Measurements from ENCODE around the gene TMEM128. TPM values are rescaled to one million over a fixed set of nuclear protein-coding genes. Genes with fewer than 3 reads are reported as not detected.

TMEM128 gene
- polyA plus RNA-seq, 1 donor (not counting 4 experiments of a cell fraction or from before 2014, with no cell fraction given): 32.7 TPM

GRCh38 chr4:4256799-4257198 lies 8.8 kb upstream of the TMEM128 start:
- no peak for DNase-seq (ENCODE audit: low read depth, low spot score)
- TF ChIP-seq, protein P1, sequence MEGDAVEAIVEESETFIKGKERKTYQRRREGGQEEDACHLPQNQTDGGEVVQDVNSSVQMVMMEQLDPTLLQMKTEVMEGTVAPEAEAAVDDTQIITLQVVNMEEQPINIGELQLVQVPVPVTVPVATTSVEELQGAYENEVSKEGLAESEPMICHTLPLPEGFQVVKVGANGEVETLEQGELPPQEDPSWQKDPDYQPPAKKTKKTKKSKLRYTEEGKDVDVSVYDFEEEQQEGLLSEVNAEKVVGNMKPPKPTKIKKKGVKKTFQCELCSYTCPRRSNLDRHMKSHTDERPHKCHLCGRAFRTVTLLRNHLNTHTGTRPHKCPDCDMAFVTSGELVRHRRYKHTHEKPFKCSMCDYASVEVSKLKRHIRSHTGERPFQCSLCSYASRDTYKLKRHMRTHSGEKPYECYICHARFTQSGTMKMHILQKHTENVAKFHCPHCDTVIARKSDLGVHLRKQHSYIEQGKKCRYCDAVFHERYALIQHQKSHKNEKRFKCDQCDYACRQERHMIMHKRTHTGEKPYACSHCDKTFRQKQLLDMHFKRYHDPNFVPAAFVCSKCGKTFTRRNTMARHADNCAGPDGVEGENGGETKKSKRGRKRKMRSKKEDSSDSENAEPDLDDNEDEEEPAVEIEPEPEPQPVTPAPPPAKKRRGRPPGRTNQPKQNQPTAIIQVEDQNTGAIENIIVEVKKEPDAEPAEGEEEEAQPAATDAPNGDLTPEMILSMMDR (optimal IDR thresholded peaks at IDR 0.05 in 1 of 3, IDR thresholded peaks at IDR 0.05 in 1 of 3, conservative IDR thresholded peaks at IDR 0.05 in 1 of 3; ENCODE audit: extremely low read depth in 1 of 3, insufficient read depth in 2 of 3, low read length in 3 of 3): no peak
- no peak for TF ChIP-seq EZH2 (IDR thresholded peaks at IDR 0.05; ENCODE audit: low read length)
- no peaks in the 10 kb centered on the region for H3K36me3 ChIP-seq (ENCODE audit: control insufficient read depth in 2 of 2, extremely low read depth in 1 of 2, insufficient read depth in 2 of 2, low read length in 2 of 2)
- H4K20me1 ChIP-seq (ENCODE audit: control insufficient read depth, extremely low read depth, insufficient read depth, low read length): no peaks in the 10 kb centered on the region
- no peak overlapping the region for H2AFZ ChIP-seq (ENCODE audit: control insufficient read depth, low read length)
- no peaks in the 10 kb centered on the region for H3K4me1 ChIP-seq (ENCODE audit: control insufficient read depth, extremely low read depth, insufficient read depth, low read length)
- no peak for FAIRE-seq
- no peaks in the 10 kb centered on the region for H3K9me1 ChIP-seq (ENCODE audit: control insufficient read depth, extremely low read depth, insufficient read depth, low read length)
- dilution Hi-C loops (cut with MboI; ENCODE audit: extremely low pct_ligation_motif_present, low sequenced_read_pairs): no loop called here
- H3K27me3 ChIP-seq (ENCODE audit: control insufficient read depth, extremely low read depth, insufficient read depth, low read length): no peaks in the 10 kb centered on the region
- H3K9me3 ChIP-seq (ENCODE audit: control insufficient read depth, low read depth, low read length): no peaks in the 10 kb centered on the region
- H3K27ac ChIP-seq (ENCODE audit: control insufficient read depth, insufficient read depth, low read length): no peak overlapping the region
- no peak overlapping the region for H3K9ac ChIP-seq (ENCODE audit: control insufficient read depth, extremely low read depth, insufficient read depth, low read length)
- no peaks in the 10 kb centered on the region for H3K79me2 ChIP-seq (ENCODE audit: control insufficient read depth, insufficient read depth, low read length)
- H3K4me2 ChIP-seq (ENCODE audit: control insufficient read depth, extremely low read depth, insufficient read depth, low read depth, low read length): no peak overlapping the region
- no peak overlapping the region for H3K4me3 ChIP-seq (ENCODE audit: control insufficient read depth in 2 of 3, extremely low read depth in 1 of 3, insufficient read depth in 2 of 3, low read depth in 1 of 3, low read length in 3 of 3)

- no peak overlapping the region for H3K27ac ChIP-seq (ENCODE audit: control insufficient read depth, insufficient read depth, low read length)
- H3K9me1 ChIP-seq (ENCODE audit: control insufficient read depth, extremely low read depth, insufficient read depth, low read length): no peaks in the 10 kb centered on the region
- no peak overlapping the region for H2AFZ ChIP-seq (ENCODE audit: control insufficient read depth, low read length)
- dilution Hi-C loops (cut with MboI; ENCODE audit: extremely low pct_ligation_motif_present, low sequenced_read_pairs): no loop called here
- no peaks in the 10 kb centered on the region for H3K79me2 ChIP-seq (ENCODE audit: control insufficient read depth, insufficient read depth, low read length)
- no peak overlapping the region for H3K4me2 ChIP-seq (ENCODE audit: control insufficient read depth, extremely low read depth, insufficient read depth, low read depth, low read length)
- no peak for DNase-seq (ENCODE audit: low read depth, low spot score)
- no peaks in the 10 kb centered on the region for H4K20me1 ChIP-seq (ENCODE audit: control insufficient read depth, extremely low read depth, insufficient read depth, low read length)
- no peak overlapping the region for H3K4me3 ChIP-seq (ENCODE audit: control insufficient read depth in 2 of 3, extremely low read depth in 1 of 3, insufficient read depth in 2 of 3, low read depth in 1 of 3, low read length in 3 of 3)
- H3K4me1 ChIP-seq (ENCODE audit: control insufficient read depth, extremely low read depth, insufficient read depth, low read length): no peaks in the 10 kb centered on the region
- H3K27me3 ChIP-seq (ENCODE audit: control insufficient read depth, extremely low read depth, insufficient read depth, low read length): no peaks in the 10 kb centered on the region
- H3K9me3 ChIP-seq (ENCODE audit: control insufficient read depth, low read depth, low read length): no peaks in the 10 kb centered on the region
- no peak overlapping the region for H3K9ac ChIP-seq (ENCODE audit: control insufficient read depth, extremely low read depth, insufficient read depth, low read length)
- no peak for TF ChIP-seq EZH2 (IDR thresholded peaks at IDR 0.05; ENCODE audit: low read length)
- TF ChIP-seq, protein P1 (optimal IDR thresholded peaks at IDR 0.05 in 1 of 3, IDR thresholded peaks at IDR 0.05 in 1 of 3, conservative IDR thresholded peaks at IDR 0.05 in 1 of 3; ENCODE audit: extremely low read depth in 1 of 3, insufficient read depth in 2 of 3, low read length in 3 of 3): no peak
- H3K36me3 ChIP-seq (ENCODE audit: control insufficient read depth in 2 of 2, extremely low read depth in 1 of 2, insufficient read depth in 2 of 2, low read length in 2 of 2): no peaks in the 10 kb centered on the region
- no peak for FAIRE-seq
Observed at GRCh38 chr4:4254666-4255065, 6.6 kb upstream of the TMEM128 start.

All from keratinocyte (primary cell).